ENCODE measurements around the gene NAT9. TPM values are rescaled to one million over a fixed set of nuclear protein-coding genes. Genes with fewer than 3 reads are reported as not detected.

The NAT9 gene
- total and polyA plus RNA-seq, 2 of the 4 experiments (the other 2 are of a cell fraction) = 48.9 to 62.0 TPM

GRCh38 chr17:74790161-74791058 is 14.3 kb upstream of the NAT9 start (continued):
- no peak for TF ChIP-seq NFE2L2 (IDR thresholded peaks at IDR 0.05; ENCODE audit: low read depth, low read length)

GRCh38 chr17:74786431-74787055 is 10.4 kb upstream of the NAT9 start:
- WGBS, 2 experiments (ENCODE audit: extremely low coverage in 2 of 2, insufficient read length in 1 of 2) = 73% methylated on average over 12 of the region's 16 CpGs; no CpG with 5 or more reads in 1 of the 2 experiments
- no peak overlapping the region for H2BK15ac ChIP-seq (ENCODE audit: low read depth, low read length)
- H4K5ac ChIP-seq (ENCODE audit: low read depth, low read length) = no peak overlapping the region
- H3K79me1 ChIP-seq (ENCODE audit: low read depth in 1 of 2, low read length in 2 of 2) = peaks cover 5% of the 10 kb centered on the region in 2 experiments; a peak in 2 of 4 replicates
- H3K4ac ChIP-seq (ENCODE audit: low read depth, low read length) = no peak overlapping the region
- no peak overlapping the region for H2BK5ac ChIP-seq (ENCODE audit: low read depth, low read length, poor library complexity, severe bottlenecking)
- DNase-seq = no peak
- H2BK20ac ChIP-seq (ENCODE audit: low read depth, low read length) = no peak overlapping the region
- no peak overlapping the region for H2AK5ac ChIP-seq (ENCODE audit: low read depth, low read length)
- in situ Hi-C loops (cut with MboI; ENCODE audit: low sequenced_read_pairs) (no loop called here), dilution Hi-C loops (cut with HindIII; ENCODE audit: low sequenced_read_pairs, unreplicated experiment) (no loop called here), intact Hi-C loops (cut with micrococcal nuclease) (no loop called here)
- no peak overlapping the region for H3K56ac ChIP-seq (ENCODE audit: extremely low read depth, insufficient read depth, low read length)
- H4K8ac ChIP-seq (ENCODE audit: low read depth in 2 of 2, low read length in 2 of 2) = no peak overlapping the region
- no peaks in the 10 kb centered on the region for H3K9me3 ChIP-seq (ENCODE audit: control insufficient read depth, insufficient read depth, low read length)
- CTCF ChIA-PET = interaction anchor here (0.7 kb wide), 1 partner anchor 49 kb away, joined by 6 read pairs; the partner anchor contains the start of gene RAB37
- POLR2A ChIA-PET (ENCODE audit: unreplicated experiment) = interaction anchor here (0.7 kb wide), 1 partner anchor 80 kb away, joined by 4 read pairs; no protein-coding TSS in a partner anchor
- H3K23ac ChIP-seq (ENCODE audit: low read depth, low read length) = no peak overlapping the region
- H3K27me3 ChIP-seq (ENCODE audit: control insufficient read depth, insufficient read depth, low read length) = no peaks in the 10 kb centered on the region
- TF ChIP-seq CEBPB (IDR thresholded peaks at IDR 0.05; ENCODE audit: low read depth, low read length) = peak; percentile 74
- no peak for TF ChIP-seq BHLHE40 (IDR thresholded peaks at IDR 0.05; ENCODE audit: low read depth, low read length)
- no peak overlapping the region for H2AK9ac ChIP-seq (replicated peaks; ENCODE audit: low read depth, low read length, poor library complexity)
- H3K4me2 ChIP-seq (ENCODE audit: low read depth, low read length) = no peak overlapping the region
- BruUV-seq (replicated peaks) = no TSS peak
- H3K36me3 ChIP-seq (ENCODE audit: control insufficient read depth, insufficient read depth, low read length) = peaks cover 26% of the 10 kb centered on the region
- H4K91ac ChIP-seq (ENCODE audit: insufficient read depth, low read depth, low read length) = no peak overlapping the region
- no peak overlapping the region for H3K27ac ChIP-seq (ENCODE audit: insufficient read depth, low read length)
- H3K18ac ChIP-seq (ENCODE audit: low read depth, low read length) = no peak overlapping the region
- no peak overlapping the region for H3K14ac ChIP-seq (replicated peaks; ENCODE audit: low read depth, low read length)
- no peaks in the 10 kb centered on the region for H3K4me1 ChIP-seq (ENCODE audit: control insufficient read depth, insufficient read depth, low read length)
- H3K4me3 ChIP-seq (ENCODE audit: insufficient read depth, low read depth, low read length) = no peak overlapping the region
- no peak overlapping the region for H2BK120ac ChIP-seq (ENCODE audit: low read depth, low read length)
- ATAC-seq (ENCODE audit: low read depth) = no peak
- H4K20me1 ChIP-seq (ENCODE audit: insufficient read depth, low read length) = no peaks in the 10 kb centered on the region; the same call in none of the 2 replicates
- H3K9me1 ChIP-seq (ENCODE audit: insufficient read depth, low read length) = no peaks in the 10 kb centered on the region; the same call in 1 of the 2 replicates
- no peak overlapping the region for H2AFZ ChIP-seq (replicated peaks; ENCODE audit: low read length, poor library complexity)
- no peak overlapping the region for H3K9ac ChIP-seq (ENCODE audit: low read depth, low read length)

Measured in IMR-90 (cell line).